GM18951 (cell line): ENCODE data around the gene TMPRSS9.

ENCODE experiments used
- POLR2A ChIP-seq: IDR thresholded peaks from 4 replicates; pipeline ENCODE4 v1.6.1; 2011; ENCODE audit warnings: mild to moderate bottlenecking; ENCODE audit not compliant: insufficient read length, insufficient read depth; ENCODE audit errors: extremely low read depth
- in situ Hi-C: fragments of 300-500 bp; cut with MboI; formaldehyde crosslinking; loops from one replicate; pipeline ENCODE4 v1.12.0; 2022; ENCODE audit warnings: low sequenced_read_pairs, mixed read lengths, inconsistent platforms; ENCODE audit not compliant: unreplicated experiment

TMPRSS9 gene

GRCh38 chr19:2354670-2355069 lies 5.4 kb upstream of the TMPRSS9 start:
- TF ChIP-seq POLR2A = no peak
- in situ Hi-C loops = no loop called here

DNA sequence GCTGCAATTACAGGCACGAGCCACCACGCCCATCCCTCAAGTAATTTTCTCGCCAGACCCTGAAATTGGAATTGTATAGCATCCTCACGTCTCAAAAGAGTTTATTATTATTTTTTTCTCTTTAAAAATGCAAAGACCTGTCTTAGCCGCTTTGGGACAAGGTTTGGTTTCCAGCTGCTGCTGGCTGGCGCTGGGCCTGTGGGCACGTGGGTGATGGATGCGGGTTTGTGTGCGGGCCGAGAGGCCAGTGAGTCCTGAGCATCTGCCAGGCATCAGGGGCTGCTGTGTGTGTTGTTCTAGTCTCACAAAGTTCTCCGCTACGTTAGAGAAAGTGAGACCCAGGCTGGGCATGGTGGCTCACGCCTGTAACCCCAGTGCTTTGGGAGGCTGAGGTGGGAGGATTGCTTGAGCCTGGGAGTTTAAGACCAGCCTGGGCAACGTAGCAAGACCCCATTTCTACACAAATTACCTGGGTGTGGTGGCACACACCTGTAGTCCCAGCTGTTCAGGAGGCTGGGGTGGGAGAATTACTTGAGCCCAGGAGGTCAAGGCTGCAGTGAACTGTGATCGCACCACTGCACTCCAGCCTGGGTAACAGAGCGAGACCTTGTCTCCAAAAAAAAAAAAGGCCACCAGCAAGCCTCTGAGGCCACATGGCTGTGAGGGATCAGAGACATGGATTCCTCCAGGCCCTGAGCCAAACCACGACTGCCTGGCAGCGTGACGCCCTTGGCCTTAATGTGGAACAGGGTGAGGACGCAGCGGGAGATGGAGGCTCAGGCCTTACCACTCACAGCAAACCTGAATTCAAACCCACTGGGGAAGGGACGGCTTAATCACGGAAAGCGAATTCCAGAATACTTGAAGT lies 4.7 kb upstream of the TMPRSS9 start:
- TF ChIP-seq POLR2A = no peak
- in situ Hi-C loops = no loop called here

DNA sequence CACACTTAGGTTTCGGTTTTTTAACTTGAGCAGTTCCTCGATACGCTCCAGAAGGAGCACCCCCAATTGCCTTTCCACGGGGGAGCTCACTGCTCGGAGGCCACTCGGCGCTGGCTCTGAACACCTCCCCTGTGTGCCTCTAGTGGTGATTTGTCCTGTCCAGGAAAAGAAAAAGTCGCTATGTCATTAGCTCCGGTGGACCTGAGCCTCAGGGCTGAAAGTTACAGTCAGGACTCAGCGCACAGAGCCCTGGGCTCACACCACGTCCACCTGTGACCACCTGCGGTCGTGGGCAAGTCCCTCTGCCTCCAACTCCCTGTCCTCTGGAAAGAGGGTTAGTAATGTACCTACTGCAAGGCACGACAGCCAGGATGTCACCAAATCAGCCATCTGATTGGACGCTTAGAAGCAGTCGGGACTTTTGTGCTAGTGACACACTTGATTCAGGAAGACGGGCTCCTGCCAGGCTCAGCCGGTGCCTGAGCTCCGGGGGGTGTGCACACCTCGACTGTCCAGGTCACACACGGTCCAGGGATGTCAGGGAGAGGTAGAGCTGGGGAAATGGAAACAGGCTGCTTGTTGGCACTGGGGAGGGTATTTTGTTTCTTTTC lies 3.9 kb upstream of the TMPRSS9 start:
- TF ChIP-seq POLR2A = no peak
- in situ Hi-C loops = no loop called here

- in situ Hi-C loops = no loop called here
These were observed 2.5 kb upstream of the TMPRSS9 start for GRCh38 chr19:2357279-2358206.

DNA sequence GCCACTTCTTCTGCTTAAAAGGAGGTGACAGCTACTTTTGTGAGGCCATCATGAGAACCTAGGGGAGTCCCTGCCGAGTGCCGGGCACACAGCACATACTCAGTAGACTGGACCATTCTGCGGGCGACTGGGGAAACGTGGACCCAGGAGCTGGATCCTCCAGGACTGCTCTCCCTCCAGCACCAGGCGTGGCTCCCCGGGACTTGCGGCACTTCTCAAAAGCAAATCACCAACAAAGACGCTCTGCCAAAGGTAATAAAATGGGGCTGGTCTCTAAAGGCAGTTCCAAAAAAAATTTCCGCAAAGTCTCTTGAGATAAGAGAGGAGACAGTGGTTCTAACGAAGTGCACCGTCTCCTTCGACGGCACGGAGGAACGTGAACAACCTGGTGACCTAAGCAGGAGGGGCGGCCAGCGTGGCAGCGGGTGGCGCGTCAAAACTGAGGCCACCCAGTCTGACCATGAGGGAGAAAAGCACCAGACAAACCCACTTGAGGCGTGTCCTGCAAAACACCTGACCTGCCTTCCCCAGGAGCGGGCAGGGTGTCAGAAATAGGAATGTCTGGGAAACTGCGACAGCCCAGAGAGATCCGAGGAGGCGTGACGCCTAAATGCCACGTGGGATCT lies 1.4 kb upstream of the TMPRSS9 start:
- in situ Hi-C loops = no loop called here
- TF ChIP-seq POLR2A = no peak

More at GRCh38 chr19:2357279-2358206, 2.5 kb upstream of the TMPRSS9 start:
- TF ChIP-seq POLR2A = no peak

DNA sequence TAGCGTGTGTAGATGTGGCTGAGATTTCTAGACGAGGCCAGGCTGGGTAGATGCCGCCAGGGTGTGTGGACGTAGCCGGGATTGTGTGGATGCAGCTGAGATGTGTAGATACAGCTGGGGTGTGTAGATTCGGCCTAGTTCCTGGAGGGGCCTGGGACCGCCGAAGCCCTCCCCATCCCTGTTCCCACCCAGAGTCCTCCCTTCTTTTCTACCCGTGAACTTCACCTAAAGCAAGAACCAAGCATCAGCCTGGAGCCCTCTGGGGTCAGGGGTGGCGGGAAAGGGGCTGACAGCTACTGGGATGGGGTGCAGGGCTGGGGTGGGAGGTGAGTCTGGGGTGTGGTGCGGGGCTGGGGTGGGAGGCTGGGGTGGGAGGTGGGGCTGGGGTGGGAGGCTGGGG lies 768 bp downstream of the TMPRSS9 start:
- in situ Hi-C loops = no loop called here

DNA sequence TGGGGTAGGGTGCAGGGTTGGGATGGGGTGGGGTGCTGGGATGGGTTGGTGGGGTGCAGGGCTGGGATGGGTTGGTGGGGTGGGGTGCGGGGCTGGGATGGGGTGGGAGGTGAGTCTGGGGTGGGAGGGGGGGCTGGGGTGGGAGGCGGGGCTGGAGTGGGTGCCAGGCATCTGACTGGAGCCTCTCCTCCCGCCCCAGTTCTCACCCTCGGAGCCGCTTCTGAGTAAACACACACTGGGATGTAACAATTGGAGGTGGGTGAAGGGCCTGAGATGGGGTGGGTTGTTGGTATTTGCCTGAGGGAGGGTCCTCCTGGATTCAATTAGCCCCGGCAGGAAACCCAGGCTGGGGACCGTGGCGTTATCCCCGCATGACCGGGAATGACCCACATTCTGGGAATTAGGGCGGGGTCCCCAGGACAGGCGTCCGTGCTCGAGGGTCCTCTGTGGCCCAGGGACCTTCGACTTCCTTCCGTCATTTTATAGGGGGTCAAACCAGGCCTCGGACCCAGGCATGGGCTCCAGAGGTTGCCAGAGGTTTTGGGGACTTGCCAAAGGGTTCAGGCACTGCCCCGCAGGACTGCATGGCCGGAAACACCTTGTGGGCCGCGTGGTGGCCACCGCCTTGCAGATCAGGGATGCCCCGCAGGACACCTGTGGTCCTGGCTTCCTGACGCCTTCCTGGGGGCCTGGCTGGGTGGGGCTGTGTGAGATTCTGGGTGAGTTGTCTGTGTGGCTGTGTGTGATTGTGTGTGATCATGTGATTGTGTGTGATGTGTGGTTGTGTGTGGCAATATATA lies 1.4 kb downstream of the TMPRSS9 start:
- in situ Hi-C loops = no loop called here
- no peak for TF ChIP-seq POLR2A

More for the DNA sequence above, 768 bp downstream of the TMPRSS9 start:
- TF ChIP-seq POLR2A = no peak

GRCh38 chr19:2362046-2362969 lies 2.2 kb downstream of the TMPRSS9 start:
- TF ChIP-seq POLR2A = no peak
- in situ Hi-C loops = no loop called here

- in situ Hi-C loops = no loop called here
- no peak for TF ChIP-seq POLR2A
These were observed 2.9 kb downstream of the TMPRSS9 start for GRCh38 chr19:2362970-2363300.

GRCh38 chr19:2363419-2363818 lies 3.4 kb downstream of the TMPRSS9 start:
- in situ Hi-C loops = no loop called here
- no peak for TF ChIP-seq POLR2A

- in situ Hi-C loops = no loop called here
- no peak for TF ChIP-seq POLR2A
These were observed 5.3 kb downstream of the TMPRSS9 start for GRCh38 chr19:2365201-2365970.

DNA sequence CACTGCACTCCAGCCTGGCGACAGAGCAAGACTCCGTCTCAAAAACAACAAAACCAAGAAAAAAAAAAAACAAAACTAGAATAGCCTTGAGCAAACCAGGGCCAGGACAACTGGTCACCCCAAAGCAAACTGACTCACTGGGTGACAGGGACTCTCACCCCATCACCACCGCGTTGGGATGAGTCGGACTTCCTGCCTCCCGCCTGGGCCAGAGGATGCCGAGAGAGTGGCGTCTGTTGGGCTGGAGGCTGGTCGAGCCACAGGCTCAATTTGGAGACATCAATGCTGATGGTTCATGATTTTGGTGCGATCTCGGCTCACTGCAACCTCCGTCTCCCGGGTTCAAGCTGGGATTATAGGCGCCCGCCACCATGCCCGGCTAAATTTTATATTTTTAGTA lies 11.6 kb downstream of the TMPRSS9 start:
- TF ChIP-seq POLR2A = no peak
- in situ Hi-C loops = no loop called here
